Activated CD8-positive, alpha-beta memory T cell treated with anti-CD3 and anti-CD28 coated beads for 24 hours (primary cell): Measurements from ENCODE around the gene NYAP1.
"Not testable (repeated sequence)": the region's sequence is repeated elsewhere in the genome, so short reads cannot be mapped to it uniquely, and the experiment has no call there.

Source experiments
- DNase-seq: peaks from one replicate; pipeline ENCODE4 v3.0.0-alpha.2; 2020

The NYAP1 gene

DNA sequence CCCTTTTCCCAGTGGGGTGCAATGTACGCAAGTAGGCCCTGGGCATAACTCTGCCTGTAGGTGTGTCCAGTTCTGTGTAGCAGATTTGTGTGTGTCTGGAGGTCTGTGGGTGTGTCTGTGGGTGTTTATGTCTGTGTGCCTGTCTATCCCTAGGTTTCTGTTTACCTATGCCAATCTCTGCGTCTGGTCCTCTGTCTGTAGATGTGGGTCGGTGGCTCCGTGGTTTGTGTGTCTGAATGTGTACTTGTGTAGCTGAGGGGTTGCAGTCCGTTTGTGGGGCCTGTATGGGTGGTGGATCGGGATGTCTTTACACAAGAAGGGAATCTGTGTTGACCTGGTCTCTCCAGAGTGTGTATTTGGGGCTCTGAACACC, 932 bp downstream of the NYAP1 start:
- DNase-seq: no peak

DNA sequence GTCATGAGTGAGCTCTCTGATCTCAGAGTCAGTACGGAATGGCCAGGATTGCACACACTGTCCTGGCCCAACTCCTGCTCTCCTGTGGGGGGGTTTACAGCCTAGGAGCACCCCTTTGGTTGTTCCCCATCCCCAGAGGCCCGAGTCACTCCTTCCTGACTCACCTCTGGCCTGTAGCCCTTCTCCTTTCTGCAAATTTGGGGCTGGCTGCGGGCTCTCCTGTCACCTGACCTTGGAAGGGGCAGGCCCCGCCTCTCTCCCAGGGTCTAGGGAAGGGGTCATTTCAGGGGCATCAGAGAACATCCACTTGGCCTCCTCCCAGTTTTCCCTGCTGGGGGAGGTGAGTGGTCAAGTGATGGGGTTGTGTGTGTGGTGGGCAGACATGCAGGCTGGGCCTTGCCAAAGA, 1.7 kb downstream of the NYAP1 start:
- no peak for DNase-seq

DNA sequence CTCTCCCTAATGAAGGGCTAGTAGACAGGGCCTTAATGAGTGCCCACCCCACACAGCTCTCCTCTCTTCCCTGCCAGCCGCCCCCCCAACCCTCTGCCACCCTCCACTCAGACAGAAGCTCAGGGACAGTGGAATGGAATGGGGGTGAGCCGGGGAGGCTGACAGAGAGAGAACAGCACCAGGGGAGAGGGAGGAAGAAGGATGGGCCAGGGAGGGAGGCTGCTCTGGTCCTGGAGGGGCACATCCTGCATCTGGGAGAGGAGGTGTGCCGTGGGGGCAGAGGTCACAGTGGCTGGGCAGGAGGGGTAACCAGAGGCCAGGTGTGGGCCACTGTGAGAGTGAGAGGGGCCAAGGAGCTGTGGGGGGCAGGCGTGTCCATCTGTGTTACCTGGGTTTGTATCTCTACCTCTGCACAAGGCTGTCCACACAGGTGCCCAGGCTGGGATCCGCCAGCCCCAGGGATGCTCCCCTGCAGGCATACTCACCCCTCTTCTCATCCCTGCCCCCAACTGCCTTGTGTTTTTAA, 2.4 kb downstream of the NYAP1 start:
- no peak for DNase-seq

DNA sequence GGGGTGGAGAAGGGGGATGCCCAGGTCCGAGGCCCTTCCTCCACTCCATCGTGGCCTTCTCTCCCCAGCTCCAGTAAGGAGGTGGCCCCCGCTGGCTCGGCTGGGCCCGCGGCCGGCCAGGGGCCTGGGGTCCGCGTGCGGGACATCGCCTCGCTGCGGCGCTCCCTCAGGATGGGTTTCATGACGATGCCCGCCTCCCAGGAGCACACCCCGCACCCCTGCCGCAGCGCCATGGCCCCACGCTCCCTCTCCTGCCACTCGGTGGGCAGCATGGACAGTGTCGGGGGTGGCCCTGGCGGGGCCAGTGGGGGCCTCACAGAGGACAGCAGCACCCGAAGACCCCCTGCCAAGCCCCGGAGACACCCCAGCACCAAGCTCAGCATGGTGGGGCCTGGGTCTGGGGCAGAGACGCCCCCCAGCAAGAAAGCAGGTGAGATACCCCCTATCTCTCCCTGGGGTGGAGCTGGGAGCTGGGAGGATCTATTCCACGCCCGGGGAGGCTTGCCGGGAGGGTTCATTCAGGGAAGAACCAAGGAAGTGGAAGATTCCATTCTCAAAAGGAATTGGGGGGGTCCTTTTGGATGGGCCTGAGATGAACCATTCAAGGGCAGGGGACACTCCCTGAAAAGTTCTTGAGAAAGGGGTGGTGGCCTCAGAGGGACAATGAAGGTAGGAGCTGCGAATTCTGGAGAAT, 3.2 kb downstream of the NYAP1 start:
- DNase-seq: no peak

GRCh38 chr7:100488333-100489095, 4.8 kb downstream of the NYAP1 start:
- DNase-seq: no peak

GRCh38 chr7:100489121-100489520, 5.4 kb downstream of the NYAP1 start:
- no peak for DNase-seq

DNA sequence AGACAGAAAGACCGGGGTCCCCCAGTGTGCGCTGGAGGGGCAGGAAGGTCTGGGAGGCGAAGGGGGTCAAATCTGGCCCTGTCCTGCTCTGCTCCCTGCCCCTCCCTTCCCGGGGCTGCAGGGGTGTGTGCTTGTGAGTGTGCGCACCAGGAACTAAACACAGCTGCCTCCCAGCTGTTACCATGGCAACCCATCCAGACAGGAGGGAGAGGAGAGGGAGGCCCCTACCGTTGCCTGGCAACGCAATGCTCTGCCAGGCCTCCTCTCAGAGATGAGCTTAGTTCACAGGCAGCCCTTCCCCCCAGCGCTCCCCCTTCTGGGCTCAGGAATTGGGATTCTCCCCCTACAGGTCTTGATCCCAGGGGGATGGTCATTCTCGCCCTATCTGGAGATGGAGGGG, 6.1 kb downstream of the NYAP1 start:
- no peak for DNase-seq

DNA sequence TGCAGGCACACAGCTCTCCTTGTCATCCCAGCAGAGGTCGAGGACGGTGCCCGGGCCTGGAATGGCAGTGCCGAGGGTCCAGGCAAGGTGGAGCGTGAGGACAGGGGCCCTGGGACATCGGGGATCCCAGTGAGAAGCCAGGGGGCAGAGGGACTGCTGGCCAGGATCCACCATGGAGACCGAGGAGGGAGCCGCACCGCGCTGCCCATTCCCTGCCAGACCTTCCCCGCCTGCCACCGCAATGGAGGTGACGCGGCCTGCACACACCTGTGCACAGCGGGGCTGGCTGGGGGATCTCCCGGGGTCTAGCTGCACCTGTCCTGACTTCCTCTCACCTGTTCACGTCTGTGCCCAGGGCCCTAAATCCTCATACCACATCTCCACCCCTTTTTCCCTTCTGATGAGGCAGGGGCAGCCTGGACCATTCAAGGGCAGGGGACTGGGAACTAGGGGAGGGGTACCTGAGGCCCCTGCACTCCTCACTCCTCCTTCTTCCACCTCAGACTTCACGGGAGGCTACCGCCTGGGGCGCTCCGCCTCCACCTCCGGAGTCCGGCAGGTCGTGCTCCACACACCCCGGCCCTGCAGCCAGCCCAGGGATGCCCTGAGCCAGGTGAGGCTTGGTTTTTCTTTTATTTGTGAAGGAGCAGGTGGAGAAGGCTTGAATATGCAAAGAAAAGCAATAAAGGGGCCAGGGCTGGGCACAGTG, 6.9 kb downstream of the NYAP1 start:
- no peak for DNase-seq

DNA sequence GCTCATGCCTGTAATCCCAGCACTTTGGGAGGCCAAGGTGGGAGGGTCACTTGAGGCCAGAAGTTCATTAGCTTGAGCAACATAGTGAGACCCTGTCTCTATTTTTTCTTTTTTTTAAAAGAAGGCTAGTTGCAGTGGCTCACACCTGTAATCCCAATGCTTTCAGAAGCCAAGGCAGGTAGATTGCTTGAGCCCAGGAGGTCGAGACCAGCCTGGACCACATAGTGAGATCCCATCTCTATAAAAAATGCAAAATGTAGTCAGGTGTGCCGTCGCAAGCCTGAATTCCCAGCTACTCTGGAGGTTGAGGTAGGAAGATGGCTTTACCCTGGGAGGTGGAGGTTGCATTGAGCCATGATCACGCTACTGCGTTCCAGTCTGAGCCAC, 7.5 kb downstream of the NYAP1 start:
- no peak for DNase-seq

GRCh38 chr7:100492738-100493475, 9.2 kb downstream of the NYAP1 start:
- no peak for DNase-seq

- peak; percentile 84 for DNase-seq
Measured at GRCh38 chr7:100493476-100494264, 9.9 kb downstream of the NYAP1 start.

DNA sequence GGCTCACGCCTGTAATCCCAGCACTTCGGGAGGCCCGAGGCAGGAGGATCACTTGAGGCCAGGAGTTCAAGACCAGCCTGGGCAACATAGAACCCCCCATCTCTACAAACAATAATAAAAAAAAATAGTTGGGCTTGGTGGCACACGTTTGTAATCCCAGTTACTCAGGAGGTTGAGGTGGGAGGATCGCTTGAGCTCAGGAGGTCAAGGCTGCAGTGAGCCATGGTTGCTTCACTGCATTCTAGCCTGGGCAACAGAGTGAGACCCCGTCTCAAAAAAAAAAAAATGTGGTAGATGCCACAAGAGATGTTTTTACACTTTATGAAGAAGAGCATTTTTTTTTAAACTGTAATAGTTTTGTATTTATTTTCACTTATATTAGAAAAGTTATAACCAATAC, 12.8 kb downstream of the NYAP1 start:
- no peak for DNase-seq

- not testable (repeated sequence) for DNase-seq
Measured at GRCh38 chr7:100500743-100501142, 17.0 kb downstream of the NYAP1 start.

DNA sequence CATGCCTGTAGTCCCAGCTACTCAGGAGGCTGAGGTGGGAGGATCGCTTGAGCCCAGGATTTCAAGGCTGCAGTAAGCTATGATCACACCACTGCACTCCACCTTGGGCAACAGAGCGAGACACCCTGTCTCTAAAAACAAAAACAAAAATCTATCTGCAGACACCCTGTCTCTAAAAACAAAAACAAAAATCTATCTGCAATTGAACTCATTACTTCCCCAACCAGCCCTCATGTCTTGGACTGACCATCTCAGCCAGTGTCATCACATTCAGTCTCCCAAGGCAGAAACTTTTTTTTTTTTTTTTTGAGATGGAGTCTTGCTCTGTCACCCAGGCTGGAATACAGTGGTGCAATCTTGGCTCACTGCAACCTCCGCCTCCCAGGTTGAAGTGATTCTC, 20.3 kb downstream of the NYAP1 start:
- not testable (repeated sequence) for DNase-seq

DNA sequence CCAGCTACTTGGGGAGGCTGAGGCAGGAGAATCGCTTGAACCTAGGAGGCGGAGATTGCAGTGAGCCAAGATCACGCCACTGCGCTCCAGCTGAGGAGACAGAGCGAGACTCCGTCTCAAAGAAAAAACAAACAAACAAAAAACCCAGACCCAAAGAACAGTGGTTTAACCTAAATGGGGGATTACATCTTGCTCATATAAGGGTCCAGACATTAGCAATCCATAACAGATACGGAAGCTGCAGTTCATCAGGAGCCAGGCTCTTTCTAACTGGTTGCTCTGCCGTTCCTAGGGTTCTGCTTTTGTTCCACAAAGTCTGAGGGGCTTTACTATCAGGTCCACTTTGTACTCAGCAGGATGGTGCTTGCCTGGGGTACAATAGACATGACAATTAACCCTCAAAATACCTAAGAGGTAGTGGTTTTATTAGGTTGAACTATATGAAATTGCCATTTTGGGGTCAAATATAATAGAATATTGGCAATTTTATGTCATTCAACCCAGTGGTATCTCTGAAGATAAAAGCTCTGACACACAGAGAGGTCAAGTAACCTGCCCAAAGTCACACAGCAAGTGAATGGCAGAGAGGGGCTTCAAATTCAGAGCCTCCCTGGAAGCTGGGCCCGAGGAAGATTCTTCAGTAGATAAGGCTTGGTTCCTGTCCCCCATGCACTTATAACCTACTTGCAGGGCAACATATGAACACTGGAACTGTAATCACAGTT, 21.3 kb downstream of the NYAP1 start:
- no peak for DNase-seq

- no peak for DNase-seq
Measured at GRCh38 chr7:100506356-100506923, 22.7 kb downstream of the NYAP1 start.

GRCh38 chr7:100509231-100509630, 25.5 kb downstream of the NYAP1 start:
- DNase-seq: no peak

GRCh38 chr7:100510437-100511239, 26.9 kb downstream of the NYAP1 start:
- no peak for DNase-seq

- no peak for DNase-seq
Measured at GRCh38 chr7:100513212-100513810, 29.6 kb downstream of the NYAP1 start.

- DNase-seq: no peak
Measured at GRCh38 chr7:100515072-100515532, 31.4 kb downstream of the NYAP1 start.
